ENCODE data around the gene ZRANB3. TPM values are rescaled to one million over a fixed set of nuclear protein-coding genes. Genes with fewer than 3 reads are reported as not detected.
A peak's percentile ranks its signal among the peaks of the same experiment; 100 is the strongest.

The ZRANB3 gene
- total RNA-seq, 1 experiment from 2014 or later, result 13.6 TPM

DNA sequence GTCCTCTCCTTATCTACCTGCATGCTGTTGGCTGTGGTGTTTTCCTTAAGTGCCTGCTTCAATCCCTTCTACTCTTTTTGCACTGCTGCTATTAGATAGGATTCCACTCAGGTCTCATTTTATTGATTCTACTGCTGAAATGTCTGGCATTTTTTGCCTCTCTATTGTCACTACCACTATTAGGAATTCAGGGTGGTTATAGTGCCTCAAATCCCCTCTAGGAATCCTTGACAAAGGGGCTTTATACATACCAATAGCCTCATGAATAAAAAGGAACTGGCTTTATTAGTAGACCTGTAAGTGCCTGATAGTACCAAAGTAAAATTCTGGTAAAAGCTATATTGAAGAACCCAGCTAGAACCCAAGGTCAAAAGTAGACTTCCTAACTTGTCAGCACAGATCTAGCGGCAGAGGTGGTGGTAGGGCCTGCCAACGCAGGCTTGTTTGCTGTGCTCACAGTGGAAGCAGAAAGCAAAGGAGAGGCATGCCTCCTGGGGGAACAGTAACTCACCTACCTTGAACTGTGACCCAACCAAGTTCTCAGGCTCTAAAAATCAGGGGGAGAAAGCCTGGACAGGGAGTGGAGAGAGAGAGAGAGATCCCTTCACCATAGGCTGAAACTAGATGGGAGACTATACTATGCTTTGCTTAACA, 278.1 kb downstream of the ZRANB3 start:
- no peak for DNase-seq (ENCODE audit: low spot score)

DNA sequence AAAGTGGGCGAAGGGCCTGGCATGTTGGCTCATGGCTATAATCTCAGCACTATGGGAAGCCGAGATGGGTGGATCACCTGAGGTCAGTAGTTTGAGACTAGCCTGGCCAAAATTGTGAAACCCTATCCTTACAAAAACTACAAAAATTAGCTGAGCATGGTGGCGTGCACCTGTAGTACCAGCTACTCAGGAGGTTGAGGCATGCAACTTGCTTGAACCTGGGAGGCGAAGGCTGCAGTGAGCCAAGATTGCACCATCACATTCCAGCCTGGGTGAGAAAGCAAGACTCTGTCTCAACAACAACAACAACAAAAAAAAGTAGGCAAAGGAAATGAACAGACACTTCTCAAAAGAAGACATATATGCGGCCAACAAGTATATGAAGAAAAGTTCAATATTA, 282.4 kb downstream of the ZRANB3 start:
- DNase-seq (ENCODE audit: low spot score), result no peak

DNA sequence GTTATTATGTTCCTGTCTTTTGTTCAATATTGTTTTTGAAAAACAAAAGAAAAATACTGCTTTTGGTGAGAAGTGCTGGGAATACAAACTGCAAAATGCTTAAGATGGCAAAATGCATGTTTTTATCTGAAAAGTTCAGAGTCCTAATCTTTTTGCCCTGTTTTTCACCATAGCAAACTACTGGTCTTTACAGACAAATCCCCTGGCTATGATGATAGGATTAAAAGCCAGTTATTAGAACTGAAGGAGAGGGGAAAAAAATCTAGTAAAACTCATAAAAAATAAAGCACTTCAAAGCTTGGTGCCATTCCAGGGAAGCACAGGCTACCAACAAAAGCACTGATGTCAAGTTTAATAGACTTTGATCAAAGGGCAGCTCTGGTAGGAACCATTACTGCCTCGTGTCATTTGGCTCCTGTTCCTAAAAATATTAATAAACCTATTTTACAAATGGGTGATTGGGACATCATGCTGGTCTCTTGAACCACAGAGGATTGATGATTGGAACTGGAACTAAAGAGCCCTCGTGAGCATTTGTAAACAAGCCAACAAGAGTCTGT, 284.2 kb downstream of the ZRANB3 start:
- DNase-seq (ENCODE audit: low spot score), result no peak

DNA sequence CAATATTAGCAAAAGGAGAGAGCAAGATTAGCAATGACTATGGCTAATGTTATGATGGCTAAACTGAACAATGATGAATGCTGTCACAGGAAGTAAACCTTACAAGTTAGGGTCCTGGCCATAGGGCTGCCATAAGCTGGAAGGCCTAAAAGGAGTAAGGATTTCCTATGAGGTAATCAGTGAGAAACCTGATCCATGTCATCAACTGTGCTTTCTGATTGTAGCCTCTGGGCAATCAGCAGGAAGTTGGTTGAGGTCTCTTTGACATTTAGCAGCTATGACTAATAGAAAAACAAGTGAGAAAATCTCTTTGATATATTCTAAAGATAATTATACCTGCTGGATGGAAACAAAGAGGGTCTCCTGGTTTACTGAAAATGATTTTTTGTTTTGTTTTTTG, 285.9 kb downstream of the ZRANB3 start:
- peak; percentile 44 for DNase-seq (ENCODE audit: low spot score)

DNA sequence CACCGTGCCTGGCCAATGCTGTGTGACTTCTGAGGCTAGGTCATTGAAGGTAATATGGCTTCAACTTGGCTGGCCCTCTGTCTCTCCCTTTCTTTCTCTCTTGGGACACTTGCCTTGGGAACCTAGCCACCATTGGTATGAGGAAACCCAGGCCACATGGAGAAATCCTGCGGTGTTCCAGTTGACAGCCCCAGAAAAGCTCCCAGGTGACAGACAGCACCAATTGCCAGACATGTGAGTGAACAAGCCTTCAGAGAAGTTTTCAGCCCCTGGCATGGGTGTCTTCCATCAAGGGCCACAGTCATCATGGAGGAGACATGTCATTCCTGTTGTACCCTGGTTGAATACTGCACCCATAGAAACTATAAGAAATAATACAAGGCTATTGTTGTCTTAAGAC, 292.4 kb downstream of the ZRANB3 start:
- no peak for DNase-seq (ENCODE audit: low spot score)

DNA sequence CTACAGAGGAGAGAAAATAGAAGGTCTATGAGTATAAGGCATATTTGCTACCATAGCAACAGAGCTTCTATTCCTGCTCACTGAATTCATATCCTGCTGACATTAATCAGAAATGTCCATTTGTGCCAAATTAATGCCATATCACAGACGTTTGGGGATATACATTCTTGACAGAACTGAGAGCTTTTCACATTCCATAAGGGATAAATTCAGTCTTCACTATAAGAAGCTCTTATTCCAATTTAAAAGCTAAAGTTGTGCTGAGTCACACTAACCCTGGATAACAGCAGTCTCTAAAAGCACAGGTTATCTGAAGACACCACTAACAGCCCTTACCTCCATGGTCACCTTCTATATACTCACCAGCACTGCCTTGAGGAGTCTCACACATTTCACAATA, 300.9 kb downstream of the ZRANB3 start:
- DNase-seq (ENCODE audit: low spot score), result no peak

DNA sequence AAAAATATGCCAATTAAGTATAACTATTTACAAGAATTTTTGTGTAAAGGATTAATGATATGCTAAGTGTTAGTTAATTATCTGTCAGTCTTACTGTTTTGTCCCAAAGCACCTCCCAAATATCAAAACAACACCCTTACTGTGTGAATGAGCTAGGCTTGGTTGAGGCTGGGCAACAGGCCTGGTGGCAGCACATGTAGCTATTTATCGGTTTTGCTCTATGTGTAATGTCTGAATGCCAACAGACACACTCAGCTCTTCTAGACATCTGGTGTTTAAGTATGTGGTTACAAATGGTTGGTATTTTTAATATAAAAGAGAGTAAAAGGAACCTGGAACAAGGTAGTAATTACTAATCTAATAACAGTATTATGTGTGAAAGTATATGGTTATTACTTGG, 303.6 kb downstream of the ZRANB3 start:
- DNase-seq (ENCODE audit: low spot score), result no peak

DNA sequence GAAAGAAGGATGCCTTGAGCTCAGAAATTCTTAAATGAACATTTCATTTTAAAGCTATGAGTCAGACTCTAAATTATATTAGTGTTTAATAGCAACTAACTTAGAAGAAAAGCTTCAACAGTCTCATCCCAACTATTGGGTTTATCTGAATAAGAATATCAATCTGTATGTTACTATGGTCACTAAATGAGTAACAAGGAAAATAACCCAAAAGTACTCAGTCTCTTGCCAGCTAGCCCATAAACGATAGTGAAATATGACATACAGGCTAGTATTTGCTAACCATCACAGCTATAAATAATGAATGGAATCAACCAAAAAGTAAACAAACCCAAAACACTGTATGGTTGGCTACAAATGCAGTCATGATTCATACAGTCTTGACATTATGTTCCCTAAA, 304.1 kb downstream of the ZRANB3 start:
- no peak for DNase-seq (ENCODE audit: low spot score)

DNA sequence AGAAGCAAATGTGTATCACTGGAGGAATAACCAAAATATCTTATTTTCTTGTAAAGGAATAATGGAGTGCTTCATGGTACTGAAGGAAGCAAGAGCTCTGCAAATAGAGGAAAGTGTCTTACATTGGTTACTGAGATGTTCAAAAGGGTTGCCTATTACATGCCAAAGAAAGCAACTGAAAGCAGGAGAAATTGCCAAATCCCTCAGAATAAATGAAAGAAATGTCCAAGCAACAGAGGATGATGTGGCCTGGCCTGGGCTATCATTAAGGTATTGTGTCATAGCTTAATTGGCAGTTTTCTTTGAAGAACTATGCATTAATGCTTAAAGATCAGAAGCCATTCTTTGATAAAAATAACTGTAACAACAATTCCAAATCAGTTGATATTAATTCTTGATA, 305.2 kb downstream of the ZRANB3 start:
- no peak for DNase-seq (ENCODE audit: low spot score)

DNA sequence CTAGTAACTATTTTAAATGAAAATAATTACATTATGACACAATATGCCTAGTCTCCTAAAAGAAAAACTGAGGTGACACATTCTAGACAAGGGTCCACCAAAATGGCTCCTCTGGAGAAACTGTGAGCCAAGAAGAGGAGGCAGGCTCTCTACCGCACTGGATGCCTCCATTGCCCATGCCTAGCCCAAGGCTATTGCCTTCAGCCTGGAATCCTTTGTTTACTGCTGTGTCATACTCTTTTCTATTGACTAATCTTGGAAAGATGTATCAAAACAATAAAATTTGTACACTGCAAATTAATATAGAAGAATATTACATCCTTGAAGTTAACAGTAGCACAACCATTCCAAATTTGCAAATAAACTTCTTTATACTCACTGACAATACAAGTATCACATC, 311.8 kb downstream of the ZRANB3 start:
- DNase-seq (ENCODE audit: low spot score), result no peak

DNA sequence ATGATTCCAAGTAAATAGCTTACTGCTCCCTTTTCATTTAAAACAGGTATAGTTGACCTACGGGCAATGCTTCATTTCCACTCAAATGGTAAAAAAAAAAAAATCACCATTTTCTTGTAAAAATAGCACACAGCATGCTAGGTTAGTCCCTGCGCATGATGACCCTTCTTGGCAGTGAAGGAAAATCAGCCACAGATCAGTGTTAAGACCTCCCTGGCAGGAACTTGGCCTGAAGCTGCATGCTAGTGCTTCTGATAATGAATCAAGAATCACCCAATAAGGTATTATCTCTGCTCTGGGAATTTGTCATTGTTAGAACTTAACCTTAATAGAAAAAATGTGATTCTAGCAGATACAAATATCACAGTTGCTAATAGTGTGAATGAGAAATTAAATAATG, 312.6 kb downstream of the ZRANB3 start:
- no peak for DNase-seq (ENCODE audit: low spot score)

DNA sequence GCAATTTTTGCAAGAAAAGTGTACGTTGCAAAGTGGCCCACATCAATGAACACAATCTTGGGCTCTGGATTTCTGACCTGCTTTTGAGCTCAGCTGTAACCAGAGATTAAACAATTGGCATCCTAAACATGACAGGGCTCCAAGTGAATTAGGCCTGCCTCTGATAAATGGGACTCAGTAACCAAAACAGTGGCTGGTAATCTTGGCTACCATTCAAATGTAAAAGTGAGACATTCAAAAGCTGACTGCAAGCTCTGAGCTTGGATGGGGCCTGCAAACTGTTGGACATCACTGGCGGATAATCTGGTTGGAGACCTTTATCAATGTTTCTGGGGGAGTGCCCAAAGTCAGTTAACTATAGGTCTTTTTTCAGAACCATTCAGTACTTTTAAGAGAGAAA, 318.3 kb downstream of the ZRANB3 start:
- DNase-seq (ENCODE audit: low spot score), result no peak

DNA sequence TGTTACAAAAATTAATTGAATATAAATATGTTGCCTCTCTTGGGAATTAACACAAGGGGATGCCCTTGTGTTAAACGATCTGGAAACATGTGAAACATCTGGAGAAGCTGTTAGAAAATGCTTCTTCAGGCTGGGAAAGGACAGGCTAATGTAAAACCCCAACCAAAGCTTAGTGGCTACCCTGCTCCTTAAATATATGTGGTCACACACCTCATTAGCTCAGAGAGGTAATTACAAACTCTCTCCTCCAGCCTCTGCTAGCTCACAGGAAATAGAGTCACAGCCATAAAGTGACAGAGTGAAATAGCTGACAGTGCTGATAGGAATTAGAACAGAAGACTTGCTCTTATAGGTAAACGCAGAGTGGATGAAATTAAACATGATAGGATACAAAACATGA, 323.0 kb downstream of the ZRANB3 start:
- DNase-seq (ENCODE audit: low spot score), result no peak

DNA sequence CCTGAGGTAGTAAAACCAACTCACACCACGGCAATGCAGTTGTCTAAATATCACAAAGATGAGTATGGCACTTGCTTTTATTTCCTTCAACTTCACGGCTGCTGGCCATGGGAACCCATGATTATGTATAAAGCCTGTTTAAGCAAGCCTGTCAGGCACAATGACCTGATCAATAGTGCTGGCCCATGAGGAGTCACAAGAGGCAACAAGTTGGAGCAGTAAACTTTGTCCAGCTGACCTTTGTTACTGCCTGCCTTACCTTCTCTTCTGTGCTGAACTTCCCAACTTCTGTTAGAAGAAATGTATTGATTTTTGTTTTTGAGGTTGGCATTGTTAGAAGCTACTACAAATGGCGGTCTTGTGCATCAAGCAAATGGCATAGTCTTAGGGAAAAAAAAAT, 327.1 kb downstream of the ZRANB3 start:
- no peak for DNase-seq (ENCODE audit: low spot score)

DNA sequence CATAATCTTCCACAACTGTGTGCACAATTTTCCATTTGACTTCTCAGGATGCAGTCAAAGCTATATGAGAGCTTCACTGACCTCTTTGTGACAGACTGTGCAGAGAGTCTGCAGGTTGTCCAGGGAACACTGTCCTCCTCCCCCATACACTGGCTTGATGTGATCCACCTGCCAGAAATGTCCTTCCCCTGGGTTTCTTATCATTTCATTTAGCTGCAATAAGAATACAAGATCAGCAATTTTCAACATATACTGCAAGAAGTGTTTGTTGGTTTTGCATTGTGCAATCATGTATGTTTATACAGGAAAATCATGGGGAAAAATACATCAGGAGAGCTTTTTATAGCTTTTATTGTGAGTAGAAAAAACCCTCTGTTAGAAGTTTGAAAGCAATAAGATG, 328.3 kb downstream of the ZRANB3 start:
- no peak for DNase-seq (ENCODE audit: low spot score)

DNA sequence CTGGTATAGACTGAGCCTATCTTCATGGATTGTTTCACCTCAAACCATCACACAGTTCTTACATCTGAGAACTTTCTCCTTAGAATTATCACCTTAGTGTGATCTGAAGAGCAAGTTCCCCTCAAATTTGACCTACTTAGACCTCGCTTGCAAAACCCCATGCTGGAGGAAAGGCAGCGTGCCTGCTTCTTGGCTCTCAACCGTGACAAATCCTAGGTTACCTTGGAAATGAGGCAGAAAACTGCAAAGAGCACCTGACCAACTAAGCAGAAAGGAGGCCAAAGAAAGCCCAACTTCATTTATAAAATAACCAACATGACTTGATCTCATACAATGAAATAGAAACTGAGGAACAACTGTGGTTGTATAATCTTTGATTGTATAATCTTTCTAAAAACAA, 332.5 kb downstream of the ZRANB3 start:
- no peak for DNase-seq (ENCODE audit: low spot score)

DNA sequence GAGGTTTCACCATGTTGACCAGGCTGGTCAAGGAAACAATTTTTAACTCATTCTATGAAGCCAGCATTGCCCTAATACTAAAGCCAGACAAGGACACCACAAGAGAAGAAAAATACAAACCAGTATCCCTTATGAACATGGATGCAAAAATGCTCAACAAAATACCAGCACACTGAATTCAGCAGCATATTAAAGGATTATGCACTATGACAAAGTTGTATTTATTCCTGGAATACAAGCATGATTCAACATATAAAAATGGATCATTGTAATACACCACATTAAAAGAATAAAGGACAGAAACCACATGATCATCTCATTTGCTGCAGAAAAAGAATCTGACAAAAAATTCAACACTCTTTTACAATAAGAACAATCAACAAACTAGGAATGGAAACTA, 340.2 kb downstream of the ZRANB3 start:
- no peak for DNase-seq (ENCODE audit: low spot score)

DNA sequence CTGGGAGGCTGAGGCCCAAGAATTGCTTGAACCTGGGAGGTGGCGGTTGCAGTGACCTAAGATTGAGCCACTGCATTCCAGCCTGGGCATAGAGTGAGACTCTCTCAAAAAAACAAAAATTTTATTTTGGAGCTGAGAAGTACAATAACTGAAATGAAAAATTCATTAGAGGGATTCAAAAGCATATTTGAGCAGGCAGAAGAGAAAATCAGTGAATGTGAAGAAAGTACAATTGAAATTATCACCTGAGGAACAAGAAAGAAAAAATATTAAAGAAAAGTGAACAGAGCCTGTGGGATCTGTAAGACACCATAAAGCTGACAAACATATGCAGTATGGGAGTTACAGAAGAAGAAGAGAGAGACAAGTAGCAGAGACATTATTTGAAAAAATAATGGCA, 341.9 kb downstream of the ZRANB3 start:
- no peak for DNase-seq (ENCODE audit: low spot score)

DNA sequence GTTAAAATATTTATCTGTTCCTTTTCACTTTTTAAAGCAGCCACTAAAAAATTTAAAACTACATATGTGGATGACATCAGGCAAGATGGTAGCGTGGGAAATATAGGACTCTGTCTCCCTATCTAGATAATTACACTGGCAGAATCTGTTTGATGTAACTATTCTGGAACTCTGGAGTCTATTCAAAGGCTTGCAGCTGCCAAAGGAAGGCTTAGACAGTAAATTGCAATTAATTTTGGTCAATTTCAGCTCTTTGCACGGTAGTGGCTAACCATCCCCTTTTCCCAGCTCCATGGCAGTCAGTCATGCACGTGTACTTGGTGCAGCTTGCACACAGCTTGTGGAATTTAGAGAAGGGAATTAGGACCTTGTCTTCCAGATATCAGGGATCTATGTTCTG, 343.7 kb downstream of the ZRANB3 start:
- DNase-seq (ENCODE audit: low spot score), result no peak

DNA sequence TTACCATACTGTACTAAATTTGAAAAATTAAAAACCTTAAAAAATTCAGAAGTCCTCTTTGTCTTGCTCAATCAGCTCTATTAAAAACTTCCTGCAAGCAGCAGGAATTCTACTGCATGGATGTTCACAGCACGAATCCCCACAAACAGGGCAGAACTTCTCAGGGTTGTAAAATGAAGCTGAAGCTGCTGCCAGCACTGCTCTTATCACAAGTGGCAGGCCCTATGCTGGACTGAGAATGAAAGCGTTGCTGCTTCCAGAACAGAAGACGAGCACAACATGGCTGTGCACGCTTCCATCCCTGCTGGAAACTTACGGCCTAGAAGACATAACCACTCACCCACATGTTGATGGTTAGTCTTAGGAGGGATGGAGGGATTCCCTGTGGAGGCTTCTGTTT, 345.0 kb downstream of the ZRANB3 start:
- DNase-seq (ENCODE audit: low spot score), result no peak

DNA sequence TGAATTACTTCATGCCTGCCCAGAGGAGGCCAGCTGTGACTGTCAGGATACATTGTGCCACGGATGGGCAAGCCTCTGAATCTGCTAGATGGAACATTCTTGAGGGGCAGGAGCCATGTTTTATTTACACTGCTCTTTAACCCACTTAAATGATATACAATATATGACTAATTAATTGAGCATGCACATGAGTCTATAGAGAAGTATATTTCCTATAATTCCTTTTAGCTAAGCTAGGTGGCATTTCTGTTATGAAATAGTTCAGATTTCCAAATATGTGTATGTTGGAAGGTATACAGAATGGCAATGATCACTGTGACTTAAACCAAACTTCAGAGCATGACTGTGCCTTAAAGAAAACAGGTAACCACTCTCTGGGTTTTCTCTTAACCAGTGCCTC, 347.2 kb downstream of the ZRANB3 start:
- DNase-seq (ENCODE audit: low spot score), result no peak

DNA sequence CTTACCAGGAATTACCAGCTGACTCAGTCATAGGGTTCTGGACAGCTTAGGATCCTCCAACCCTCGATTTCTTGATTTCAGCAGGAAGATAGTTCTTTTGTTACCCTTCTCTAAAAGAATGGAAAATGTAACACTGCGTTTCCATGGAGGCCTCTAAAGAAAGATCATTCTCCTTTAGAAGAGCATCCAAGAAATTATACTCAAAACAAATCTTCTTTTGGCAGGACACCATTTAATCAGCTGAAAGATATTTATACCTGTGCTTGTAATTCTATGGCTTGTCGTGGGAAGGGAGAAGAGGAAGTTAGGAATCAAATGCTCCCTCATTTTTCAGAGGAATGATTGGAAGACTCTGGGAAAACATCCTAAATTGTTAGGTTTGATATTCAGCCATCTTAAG, 348.4 kb downstream of the ZRANB3 start:
- DNase-seq (ENCODE audit: low spot score), result no peak

DNA sequence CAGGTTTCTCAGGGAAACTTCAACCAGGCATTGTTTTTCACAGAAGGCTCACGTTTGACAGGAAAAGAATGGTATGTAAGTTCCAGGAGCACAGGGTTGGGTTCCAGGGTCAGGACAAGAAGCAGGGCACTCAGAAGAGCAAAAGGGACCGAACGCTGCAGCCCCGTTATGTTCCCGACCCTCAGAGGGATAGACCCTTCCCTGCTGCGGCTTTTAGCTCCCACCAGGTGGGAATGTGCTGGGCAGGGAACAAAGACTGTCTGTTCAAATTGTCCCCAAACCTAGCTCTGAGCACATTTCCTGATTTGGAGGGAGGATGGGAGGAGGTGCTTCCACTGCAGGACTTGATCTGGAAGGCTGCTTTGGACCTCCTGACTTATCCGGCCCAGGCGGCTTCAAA, 348.8 kb downstream of the ZRANB3 start:
- DNase-seq (ENCODE audit: low spot score), result no peak

DNA sequence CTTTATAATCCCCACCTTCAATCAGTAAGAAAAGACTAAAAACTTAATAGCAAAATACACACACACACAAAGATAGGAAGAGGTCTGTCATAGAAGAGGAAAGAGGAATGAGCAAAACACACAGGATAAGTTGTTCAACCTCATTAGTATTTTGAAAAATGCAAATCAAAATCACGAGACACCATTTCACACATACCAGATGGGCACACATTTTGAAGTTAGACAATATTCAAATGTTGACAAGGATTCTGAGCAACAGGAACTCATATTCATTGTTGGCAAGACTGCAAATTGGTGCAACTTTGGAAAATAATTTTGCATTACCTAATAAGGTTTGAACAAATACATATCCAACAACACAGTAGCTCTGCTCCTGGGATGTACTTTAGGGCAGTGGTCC, 351.3 kb downstream of the ZRANB3 start:
- DNase-seq (ENCODE audit: low spot score), result no peak

Measured in H4 (cell line).